Stomach (tissue), 4 donors: Measurements from ENCODE around the gene CCDC24.

Experiments
- POLR2A ChIP-seq, 4 donors: fragments of 450-650 bp; IDR thresholded peaks; one replicate each; pipeline ENCODE4 v1.6.1; 2016; ENCODE audit warnings: antibody characterized with exemption in 4 of 4, control low read depth in 2 of 4, mild to moderate bottlenecking in 1 of 4, moderate library complexity in 1 of 4
- POLR2AphosphoS5 ChIP-seq, 3 donors: sonication (generic); formaldehyde crosslinking; IDR thresholded peaks; one replicate each; pipeline ENCODE4 v1.6.1; 2016; ENCODE audit warnings: antibody characterized with exemption in 3 of 3
- TF ChIP-seq, protein P1 (sequence below), 7 experiments: fragments of 450-650 bp in 4 of 7; fragments of 200-600 bp in 3 of 7; sonication (generic) in 3 of 7; IDR thresholded peaks; one replicate each; pipeline ENCODE4 v1.5.1; 2016 to 2019; ENCODE audit warnings: antibody characterized with exemption in 7 of 7, control low read depth in 2 of 7, mild to moderate bottlenecking in 1 of 7

DNA sequence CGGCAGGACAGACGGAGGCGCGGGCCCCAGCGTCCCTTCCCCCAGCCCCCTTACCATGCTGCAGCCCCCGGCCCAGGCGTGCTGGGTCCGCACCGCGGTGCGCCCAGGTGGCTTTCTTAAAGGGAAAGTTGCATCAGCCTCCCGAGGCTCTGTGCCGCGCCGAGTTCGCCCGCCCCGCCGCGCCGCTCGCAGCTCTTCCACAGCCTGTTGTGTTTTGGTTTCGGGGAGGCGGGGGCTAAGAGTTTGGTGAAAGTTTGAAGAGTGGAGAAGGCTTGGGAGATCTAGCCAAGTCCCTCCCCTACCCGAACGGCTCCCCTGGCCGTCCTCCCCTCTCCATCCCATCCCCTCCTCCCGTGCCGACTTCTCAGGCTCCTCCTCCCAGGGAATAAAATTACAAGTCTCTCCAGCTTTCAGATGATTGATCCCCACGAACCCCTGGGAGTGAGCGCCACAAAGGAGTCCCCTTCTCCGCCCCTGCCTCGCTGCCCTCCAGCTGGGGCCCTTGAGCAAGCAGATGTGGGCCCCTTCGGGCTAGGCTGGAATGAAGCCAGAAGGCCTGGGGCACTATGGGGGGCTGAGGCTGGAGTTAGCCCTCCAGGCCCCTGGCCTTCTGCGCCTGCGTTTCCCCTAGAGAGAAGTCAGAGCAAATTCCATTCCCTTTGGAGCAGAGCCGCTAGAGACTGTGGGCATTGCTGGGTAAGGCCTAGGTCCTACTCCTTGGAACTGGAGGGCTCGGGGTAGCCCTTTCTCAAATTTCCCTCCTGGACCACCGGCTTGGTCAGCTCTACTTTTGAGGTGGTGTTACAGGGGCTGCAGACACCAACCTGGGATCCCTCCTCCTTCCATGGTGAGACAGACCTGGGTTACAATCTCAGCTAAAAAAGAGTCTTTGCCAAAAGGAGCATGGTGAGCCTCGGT lies 40.1 kb downstream of the CCDC24 start, which contains the start of gene SLC6A9:
- TF ChIP-seq, protein P1, sequence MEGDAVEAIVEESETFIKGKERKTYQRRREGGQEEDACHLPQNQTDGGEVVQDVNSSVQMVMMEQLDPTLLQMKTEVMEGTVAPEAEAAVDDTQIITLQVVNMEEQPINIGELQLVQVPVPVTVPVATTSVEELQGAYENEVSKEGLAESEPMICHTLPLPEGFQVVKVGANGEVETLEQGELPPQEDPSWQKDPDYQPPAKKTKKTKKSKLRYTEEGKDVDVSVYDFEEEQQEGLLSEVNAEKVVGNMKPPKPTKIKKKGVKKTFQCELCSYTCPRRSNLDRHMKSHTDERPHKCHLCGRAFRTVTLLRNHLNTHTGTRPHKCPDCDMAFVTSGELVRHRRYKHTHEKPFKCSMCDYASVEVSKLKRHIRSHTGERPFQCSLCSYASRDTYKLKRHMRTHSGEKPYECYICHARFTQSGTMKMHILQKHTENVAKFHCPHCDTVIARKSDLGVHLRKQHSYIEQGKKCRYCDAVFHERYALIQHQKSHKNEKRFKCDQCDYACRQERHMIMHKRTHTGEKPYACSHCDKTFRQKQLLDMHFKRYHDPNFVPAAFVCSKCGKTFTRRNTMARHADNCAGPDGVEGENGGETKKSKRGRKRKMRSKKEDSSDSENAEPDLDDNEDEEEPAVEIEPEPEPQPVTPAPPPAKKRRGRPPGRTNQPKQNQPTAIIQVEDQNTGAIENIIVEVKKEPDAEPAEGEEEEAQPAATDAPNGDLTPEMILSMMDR (IDR thresholded peaks at IDR 0.05) = no peak
- TF ChIP-seq POLR2AphosphoS5 (IDR thresholded peaks at IDR 0.05) = peak in 1 of 3 donors; percentile 12
- no peak for TF ChIP-seq POLR2A (IDR thresholded peaks at IDR 0.05)
